Stimulated activated CD4-positive, alpha-beta T cell treated with anti-CD3 and anti-CD28 coated beads, Interleukin-4, amount 100 ng/mL, for 1 hour (primary cell): Measurements from ENCODE around the gene ITGAD.

ENCODE experiments used
- DNase-seq: peaks from one replicate; pipeline ENCODE4 v3.0.0-alpha.2; 2020

ITGAD gene

DNA sequence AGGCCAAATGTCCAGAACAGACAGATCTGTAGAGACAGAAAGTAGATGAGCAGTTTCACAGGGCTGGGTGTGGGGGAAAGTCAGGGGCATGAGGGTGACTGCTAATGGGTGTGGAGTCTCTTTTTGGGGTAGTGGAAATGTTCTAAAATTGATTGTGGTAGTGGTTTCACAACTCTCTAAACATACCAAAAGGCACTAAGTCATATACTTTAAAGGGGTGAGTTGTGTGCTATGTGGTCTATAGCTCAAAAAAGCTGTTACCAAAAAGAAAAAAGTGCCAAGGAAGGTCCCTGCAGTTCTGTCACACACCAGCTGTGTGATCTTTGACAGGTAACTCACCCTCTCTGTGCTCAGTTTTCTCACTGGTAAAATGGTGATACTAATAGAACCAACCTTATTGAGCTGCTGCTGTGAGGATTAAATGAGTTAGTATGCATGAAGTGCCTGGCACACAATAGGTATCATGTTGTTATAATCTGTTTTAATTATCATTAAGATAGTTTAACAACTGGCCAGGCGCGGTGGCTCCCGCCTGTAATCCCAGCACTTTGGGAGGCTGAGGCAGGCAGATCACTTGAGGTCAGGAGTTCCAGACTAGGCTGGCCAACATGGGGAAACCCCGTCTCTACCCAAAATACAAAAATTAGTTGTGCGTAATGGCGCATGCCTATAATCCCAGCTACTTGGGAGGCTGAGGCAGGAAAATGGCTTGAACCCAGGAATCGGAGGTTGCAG lies 27.8 kb upstream of the ITGAD start:
- no peak for DNase-seq

DNA sequence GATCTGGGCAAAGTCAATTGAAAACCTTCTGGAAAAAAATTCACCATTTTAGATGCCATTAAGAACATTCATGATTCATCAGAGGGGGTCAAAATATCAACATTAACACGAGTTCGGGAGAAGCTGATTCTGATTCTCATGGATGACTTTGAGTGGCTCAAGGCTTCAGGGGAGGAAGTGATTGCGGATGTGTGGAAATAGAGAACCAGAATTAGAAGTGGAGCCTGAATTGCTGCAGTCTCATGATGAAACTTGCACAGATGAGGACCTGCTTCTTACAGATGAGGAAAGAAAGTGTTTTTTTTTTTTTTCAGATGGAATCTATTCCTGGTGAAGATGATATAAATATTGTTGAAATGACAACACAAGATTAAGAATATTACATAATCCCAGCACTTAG lies 25.3 kb upstream of the ITGAD start:
- no peak for DNase-seq

DNA sequence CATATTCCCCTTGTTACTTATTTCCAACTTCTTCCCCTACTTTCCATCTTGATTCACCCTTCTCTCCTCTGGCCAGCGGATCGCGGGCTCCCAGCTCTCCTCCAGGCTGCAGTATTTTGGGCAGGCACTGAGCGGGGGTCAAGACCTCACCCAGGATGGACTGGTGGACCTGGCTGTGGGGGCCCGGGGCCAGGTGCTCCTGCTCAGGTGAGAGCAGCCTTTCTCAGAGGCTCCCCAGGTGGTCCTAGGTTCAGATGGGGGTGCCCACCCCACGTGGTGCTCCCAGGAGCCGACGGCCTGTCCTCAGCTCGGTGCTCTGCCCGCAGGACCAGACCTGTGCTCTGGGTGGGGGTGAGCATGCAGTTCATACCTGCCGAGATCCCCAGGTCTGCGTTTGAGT lies 22.1 kb upstream of the ITGAD start:
- DNase-seq: no peak

DNA sequence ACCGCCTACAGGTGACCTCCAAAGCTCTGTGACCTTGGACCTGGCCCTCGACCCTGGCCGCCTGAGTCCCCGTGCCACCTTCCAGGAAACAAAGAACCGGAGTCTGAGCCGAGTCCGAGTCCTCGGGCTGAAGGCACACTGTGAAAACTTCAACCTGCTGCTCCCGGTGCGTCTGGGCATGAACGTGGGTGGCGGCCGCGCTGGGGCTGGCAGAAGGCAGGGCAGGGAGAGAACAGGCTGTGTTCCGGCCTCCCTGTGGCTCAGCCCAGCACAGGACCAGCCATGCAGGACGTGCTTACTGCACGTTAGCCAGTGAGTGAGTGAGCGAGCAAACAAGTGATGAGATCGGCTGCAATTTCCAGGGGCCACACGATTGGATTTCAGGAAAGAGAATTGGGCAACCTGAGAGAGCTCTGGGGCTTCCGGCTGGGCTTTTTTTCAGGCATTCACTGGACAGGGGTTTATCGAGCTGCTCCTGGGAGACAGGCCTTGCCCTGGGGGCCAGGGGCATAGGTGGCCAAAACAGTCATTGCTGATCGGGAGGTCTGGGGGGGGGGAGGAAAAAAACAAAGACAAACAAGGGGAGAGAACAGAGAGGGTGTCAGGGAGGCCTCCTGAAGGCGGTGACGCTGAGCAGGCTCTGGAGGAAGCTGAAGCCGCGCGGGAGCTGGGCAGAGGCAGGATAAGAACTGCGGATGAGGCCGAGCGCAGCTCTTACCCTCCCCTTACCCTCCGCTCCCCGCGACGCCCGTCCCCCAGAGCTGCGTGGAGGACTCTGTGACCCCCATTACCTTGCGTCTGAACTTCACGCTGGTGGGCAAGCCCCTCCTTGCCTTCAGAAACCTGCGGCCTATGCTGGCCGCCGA lies 21.3 kb upstream of the ITGAD start:
- no peak for DNase-seq

DNA sequence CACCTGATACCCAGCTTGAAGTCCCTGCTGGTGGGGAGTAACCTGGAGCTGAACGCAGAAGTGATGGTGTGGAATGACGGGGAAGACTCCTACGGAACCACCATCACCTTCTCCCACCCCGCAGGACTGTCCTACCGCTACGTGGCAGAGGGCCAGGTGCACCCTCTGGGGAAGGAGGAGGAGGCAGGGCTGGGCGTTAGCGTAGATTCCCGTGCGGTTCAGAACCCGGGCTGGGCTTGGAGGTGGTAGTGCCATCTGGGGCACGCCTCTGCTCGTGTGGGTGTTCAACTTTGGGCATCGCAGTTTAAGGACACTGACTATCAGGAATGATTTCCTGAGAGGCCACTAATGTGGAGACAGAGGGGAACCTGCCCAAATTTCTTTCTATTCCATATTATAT lies 19.9 kb upstream of the ITGAD start:
- DNase-seq: no peak

DNA sequence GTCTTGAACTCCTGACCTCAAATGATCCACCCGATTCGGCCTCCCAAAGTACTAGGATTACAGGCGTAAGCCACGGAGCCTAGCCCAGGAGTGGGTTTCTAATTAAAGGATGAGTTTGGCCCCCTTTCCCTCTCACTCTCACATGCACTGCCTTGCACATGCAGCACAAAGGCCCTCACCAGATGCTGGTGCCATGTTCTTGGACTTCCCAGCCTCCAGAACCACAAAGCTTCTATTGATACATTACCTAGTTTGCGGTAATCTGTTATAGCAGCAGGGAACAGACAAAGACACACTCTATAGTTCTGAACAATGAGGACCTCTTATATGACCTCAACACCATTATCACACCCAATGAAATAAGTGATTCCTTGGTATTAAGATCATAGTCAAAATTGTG lies 17.9 kb upstream of the ITGAD start:
- no peak for DNase-seq

DNA sequence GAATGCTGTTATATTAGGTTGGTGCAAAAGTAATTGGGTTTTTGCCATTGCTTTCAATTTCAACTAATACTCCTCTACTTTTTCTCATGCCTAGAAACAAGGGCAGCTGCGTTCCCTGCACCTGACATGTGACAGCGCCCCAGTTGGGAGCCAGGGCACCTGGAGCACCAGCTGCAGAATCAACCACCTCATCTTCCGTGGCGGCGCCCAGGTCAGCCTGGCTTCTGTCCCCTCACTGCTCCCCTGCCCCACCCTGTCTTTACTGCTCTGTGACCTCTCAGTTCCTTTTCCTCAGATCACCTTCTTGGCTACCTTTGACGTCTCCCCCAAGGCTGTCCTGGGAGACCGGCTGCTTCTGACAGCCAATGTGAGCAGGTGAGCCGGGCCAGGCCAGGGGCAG lies 16.4 kb upstream of the ITGAD start:
- no peak for DNase-seq

DNA sequence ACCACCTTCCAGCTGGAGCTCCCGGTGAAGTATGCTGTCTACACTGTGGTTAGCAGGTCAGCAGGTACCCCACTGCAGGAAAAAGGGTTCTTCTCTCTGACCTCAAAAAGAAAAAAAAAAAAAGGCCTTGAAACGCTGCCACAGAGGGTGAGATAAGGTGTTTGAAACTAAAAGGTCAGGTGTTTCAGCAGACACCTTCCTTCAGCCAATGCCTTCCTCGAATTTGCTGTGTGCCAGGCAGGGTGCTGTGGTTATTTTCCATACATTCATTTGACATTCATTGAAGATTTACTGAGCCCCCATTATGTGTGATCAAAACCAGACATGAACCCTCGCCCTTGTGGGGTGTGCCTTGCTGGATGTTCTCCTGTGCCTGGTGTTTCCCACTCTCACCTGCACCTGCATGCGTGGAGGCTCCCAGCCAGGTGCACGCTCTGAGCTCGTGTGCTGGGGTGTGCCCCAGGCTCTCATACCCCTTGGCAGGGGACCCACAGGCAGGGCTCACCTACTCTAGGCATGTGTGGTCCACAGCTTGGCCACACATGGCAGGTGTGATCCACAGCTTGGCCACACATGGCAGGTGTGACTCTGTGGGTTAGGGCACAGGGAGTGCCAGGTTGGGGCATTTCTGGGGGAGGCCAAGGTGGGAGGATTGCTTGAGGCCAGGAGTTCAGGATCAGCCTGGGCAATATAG lies 15.8 kb upstream of the ITGAD start:
- no peak for DNase-seq

DNA sequence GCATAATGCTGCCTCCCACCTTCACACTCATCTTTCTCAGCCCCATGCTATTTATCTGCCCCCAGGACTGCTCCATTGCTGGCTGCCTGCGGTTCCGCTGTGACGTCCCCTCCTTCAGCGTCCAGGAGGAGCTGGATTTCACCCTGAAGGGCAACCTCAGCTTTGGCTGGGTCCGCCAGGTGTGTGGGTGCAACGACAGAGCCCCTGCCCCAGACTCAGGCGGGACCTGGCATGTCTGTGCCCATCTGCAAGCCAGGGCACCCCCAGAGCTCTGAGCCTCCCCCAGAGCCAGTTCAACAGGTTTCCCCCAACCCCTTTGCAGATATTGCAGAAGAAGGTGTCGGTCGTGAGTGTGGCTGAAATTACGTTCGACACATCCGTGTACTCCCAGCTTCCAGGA lies 12.9 kb upstream of the ITGAD start:
- no peak for DNase-seq

DNA sequence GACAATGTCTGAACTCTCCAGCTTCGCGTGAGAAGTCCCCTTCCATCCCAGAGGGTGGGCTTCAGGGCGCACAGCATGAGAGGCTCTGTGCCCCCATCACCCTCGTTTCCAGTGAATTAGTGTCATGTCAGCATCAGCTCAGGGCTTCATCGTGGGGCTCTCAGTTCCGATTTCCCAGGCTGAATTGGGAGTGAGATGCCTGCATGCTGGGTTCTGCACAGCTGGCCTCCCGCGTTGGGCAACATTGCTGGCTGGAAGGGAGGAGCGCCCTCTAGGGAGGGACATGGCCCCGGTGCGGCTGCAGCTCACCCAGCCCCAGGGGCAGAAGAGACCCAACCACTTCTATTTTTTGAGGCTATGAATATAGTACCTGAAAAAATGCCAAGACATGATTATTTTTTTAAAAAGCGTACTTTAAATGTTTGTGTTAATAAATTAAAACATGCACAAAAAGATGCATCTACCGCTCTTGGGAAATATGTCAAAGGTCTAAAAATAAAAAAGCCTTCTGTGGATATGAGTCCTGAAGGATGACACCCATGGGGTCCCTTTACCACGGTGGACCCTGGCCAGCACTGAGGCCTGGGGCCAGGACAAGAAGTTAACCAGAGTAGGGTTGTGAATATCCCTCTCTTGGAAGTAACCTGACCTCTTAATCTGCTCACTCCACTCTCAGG lies 10.5 kb upstream of the ITGAD start:
- DNase-seq: peak; percentile 61

DNA sequence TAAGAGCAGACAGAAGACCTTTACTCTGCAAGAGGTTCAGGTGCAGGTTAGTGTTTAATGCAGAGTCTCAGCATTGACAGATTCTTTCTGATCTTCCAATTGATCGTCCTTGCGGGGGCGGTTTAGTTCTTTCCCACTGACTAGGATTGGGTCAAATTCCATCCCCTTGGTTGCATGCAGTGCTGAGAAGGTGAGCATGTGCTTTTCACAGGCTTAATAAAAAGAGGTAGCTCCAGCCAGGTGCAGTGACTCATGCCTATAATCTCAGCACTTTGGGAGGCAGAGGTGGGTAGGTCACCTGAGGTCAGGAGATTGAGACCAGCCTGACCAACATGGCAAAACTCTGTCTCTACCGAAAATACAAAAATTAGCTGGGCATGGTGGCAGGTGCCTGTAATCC lies 7.5 kb upstream of the ITGAD start:
- no peak for DNase-seq

DNA sequence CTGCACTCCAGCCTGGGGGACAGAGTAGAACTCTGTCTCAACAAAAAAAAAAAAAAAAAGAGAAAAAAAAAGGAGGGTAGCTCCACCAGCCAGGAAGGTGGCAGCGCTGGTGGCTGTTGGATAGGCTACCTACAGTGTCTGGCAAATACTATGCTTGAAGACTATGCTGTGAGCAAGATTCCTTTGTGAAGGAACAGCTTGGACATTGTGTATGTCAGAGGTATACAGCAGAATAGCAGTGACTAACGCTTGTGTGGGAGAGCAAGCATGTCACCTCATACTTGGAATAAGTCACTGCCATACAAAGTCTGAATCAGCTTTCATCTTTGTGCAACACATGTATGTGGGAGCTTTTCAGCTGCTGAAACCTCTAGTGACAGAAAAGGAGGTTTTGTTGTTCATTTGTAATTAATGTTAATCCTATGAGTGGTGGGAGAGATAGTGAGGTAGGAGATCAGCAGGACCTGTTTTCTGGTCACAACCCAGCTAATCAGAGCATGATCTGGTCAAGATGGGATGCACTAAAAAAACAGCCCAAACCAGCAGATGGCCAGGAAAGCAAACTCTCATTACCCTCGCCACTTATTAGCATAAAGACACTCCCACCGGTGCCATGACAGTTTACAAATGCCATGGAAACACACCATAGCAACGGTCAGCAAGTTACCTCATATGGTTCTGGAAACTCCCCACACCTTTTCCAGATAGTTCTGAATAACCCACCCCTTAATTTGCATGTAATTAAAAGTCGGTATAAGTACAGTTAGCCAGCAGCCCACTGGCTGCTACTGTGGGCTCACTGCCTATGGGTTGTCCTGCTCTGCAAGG lies 6.8 kb upstream of the ITGAD start:
- DNase-seq: no peak

DNA sequence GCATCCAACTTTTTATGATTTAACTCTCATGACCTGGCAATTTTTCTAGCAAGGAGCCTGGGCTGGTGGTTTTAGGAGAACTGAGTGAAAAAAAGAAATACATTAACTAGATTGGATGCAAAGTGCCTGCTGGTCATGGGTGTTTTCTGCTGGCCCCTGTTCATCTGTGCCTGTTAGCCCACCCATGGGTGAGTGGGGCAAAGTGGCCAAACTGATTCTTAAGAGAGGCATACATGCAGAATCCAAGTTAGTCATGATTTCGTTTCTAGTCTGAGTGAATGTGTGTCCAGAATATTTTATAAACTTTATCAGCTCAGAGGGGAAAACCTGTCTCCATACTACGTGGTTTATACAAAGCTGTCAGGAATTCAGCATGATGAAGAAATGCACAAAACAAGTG lies 4.6 kb upstream of the ITGAD start:
- DNase-seq: no peak

DNA sequence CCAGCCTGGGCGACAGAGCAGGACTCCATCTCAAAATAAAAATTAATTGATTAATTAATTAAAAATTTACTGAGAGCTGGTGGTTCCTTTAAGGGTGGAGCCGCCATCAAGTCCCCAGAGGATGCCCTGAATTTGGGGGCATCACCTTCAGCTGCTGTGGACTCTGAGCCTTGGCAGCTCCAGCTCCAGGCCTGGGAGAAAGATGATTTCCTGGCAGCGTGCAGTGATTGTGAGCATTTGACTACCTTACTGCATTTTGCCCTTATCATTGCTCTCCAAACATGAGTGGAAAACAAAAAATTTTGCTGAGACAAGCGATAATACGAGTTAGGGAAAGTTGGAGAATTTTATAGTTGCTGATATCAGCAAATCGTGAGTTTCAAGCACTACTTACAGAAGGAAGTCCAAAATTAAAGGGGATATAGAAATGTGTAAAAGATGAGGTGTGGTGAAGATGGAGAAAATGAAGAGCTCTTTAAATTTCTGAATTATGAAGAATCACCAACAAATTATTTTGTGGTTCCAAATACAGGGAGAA lies 2.6 kb upstream of the ITGAD start:
- DNase-seq: no peak

DNA sequence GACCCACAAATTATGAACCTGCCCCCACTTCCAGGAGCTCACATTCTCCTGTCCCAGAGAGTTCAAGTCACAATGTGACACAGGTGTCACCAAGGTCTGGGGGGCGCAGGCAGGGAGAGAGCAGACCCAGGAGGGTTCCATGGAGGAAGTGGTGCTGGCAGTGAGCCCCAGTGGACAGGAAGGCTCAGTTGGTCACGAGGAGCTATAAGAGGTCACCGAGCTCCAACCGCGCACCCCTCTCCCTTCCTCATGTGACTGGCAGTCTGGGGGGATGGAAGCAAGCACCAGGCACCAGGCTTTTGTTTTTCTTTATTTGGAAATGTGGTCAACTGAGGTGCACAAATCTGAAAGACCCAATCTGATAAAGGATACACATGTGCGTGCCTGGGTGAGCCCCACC lies 2.5 kb downstream of the ITGAD start:
- DNase-seq: no peak

DNA sequence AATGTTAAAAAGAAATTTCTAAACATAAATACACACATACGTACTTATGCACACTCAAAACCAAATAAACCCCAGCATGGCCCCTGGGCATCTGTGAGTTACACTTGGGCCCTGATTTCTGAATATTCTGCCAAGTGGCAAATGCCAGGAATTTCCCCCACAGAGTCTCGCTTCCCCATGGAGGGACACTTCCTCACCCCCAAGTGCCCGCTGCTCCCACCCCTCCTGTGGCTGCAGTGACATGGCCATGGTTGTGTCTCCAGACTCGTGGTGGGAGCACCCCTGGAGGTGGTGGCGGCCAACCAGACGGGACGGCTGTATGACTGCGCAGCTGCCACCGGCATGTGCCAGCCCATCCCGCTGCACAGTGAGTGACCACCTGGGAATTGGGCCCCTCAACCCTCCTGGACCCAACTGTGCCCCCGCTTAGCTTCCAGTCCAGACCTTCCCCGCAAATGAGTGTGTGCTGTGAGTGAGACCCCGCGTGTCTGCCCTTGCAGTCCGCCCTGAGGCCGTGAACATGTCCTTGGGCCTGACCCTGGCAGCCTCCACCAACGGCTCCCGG lies 4.0 kb downstream of the ITGAD start:
- DNase-seq: no peak

DNA sequence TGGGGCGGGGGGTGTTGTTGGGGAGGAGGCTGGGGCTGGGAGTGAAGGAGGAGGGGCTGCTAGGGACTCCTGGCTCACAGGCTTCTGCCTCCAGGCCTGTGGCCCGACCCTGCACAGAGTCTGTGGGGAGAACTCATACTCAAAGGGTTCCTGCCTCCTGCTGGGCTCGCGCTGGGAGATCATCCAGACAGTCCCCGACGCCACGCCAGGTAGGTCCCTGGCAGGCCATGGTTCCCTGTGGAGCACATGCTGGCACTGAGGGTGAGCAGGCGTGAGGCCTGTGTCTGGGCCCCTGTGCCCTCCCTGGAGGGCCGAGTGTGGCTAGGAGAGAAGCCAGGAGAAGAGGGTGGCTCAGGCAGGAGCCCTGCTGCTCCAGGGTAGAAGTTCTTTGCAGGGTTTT lies 4.6 kb downstream of the ITGAD start:
- DNase-seq: no peak

DNA sequence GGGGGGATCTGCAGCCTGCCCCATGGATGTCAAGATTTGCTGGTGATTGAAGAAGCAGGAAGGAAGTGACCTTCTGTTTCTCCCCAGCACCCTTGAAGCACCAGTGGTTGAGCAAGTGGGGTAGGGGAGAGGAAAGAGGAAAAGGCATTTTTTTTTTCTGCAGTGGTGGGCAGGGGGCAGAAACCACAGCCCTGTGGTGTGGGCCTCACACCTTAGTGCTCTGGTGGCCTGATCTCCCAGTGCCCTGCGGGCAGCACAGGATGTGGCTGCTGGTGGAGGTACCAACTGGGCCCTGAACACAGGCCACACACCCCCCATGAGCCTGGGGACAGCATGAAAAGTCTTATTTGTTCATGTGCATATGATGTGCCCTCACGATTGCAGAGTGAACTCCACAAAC lies 7.1 kb downstream of the ITGAD start:
- DNase-seq: no peak

DNA sequence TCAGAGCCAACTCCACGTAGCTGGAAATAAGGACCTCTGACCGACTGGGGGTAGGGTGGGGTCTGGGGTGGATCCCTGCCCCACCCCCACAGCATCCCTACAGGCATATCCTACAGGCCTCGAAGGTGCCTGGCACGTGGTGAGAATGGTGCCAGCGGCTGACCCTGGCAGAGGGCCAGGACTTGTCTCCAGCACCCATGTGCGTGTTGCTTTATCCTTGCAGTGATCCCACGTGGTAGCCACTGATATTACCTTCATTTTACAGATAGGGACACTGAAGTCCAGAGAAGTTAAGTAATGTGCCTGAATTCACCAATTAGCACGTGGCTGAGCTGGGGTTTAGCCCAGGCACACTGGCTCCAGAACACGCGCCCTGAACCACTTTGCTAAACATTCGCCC lies 8.3 kb downstream of the ITGAD start:
- no peak for DNase-seq

DNA sequence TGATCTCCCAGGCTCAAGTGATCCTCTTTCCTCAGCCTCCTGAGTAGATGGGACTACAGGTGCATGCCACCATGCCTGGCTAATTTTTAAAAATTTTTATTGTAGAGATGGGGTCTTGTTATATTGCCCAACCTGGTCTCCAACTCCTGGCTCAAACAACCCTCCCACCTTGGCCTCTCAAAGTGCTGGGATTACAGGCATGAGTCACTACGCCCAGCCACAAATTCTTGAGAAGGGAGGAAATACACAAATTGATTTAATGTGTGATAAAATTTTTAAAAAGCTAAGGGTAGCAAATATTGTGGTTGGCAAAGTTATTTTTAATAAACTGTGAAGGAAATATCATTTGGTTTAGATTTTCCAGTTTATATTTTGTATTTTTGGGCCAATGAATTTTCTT lies 9.6 kb downstream of the ITGAD start:
- DNase-seq: no peak

DNA sequence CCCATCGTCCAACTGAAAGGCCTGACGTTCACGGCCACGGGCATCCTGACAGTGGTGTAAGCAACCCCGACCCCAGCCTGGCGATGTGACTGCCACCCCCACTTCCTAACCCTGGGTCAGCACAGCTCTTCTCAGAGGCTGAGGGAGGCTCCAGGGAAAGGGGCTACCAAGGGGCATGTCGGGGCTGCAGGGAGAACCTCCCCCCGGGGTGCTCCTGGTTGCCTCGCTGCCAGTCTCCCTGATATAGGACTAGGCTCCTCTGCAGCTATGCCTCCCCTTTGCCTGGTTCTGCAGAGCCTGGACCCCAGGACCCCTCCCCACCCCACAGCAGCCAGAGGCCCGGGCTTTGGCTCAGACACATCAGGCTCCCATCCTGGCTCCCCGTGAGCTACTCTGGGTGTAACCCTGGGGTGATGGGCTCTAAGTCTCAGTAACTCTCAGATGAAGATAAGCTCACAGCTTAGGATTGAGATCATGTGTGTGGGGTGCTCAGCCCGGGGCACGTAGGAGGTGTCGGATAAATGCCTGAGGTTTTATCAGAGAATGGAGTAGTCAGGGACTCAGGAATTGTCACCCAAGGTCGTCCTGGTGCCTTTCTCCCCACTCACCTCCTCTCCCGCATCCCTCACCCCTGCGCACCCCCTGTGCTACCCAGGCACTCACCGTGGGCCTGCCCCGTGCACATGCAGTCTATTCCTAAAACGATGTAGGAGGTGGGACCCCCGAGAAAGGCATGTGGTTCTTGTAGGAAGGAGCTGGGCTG lies 10.6 kb downstream of the ITGAD start:
- DNase-seq: no peak
